Caco-2 (cell line): ENCODE results near the gene CNTD1. TPM values are rescaled to one million over a fixed set of nuclear protein-coding genes. Genes with fewer than 3 reads are reported as not detected.

Source experiments
- Bru-seq: library from RNA; stranded (reverse); fragments of 400-500 nt; gene quantifications from one replicate; lab custom pipeline; 2021; lab: Mats Ljungman, UMichigan
- BruChase-seq, 2 experiments: library from RNA; stranded (reverse); fragments of 400-500 nt; gene quantifications; one replicate each; lab custom pipeline; 2021; lab: Mats Ljungman, UMichigan
- BruUV-seq: library from RNA; stranded (reverse); fragments of 400-500 nt; replicated peaks from 2 replicates; lab custom pipeline; 2021; lab: Mats Ljungman, UMichigan
- CTCF ChIA-PET: fragments of 300-600 bp; sonication (Branson Sonifier 250); formaldehyde crosslinking; loops from one replicate; lab custom pipeline; 2022; ENCODE audit warnings: antibody characterized with exemption; lab: Charles Lee
- POLR2A ChIA-PET: fragments of 300-600 bp; sonication (Branson Sonifier 250); formaldehyde crosslinking; loops from one replicate; lab custom pipeline; 2022; ENCODE audit warnings: antibody characterized with exemption; lab: Charles Lee
- DNase-seq, 2 experiments: peaks; one replicate each; pipeline versions ENCODE4 v3.0.0 to v3.0.0-alpha.2; 2020 to 2022
- H3K27me3 ChIP-seq: replicated peaks from 2 replicates; pipeline ENCODE4 v1.6.0; 2011; ENCODE audit warnings: low read length; ENCODE audit not compliant: control insufficient read depth, insufficient read depth
- H3K36me3 ChIP-seq: 2 replicates; pipeline ENCODE4 v1.5.1; 2011; ENCODE audit warnings: low read length; ENCODE audit not compliant: control insufficient read depth, insufficient read depth
- H3K4me1 ChIP-seq: fragments of 250-450 bp; sonication (Bioruptor Pico); 2 replicates; pipeline ENCODE4 v1.5.1; 2020; ENCODE audit warnings: mild to moderate bottlenecking
- H3K4me3 ChIP-seq: 2 replicates; pipeline ENCODE4 v1.5.1; 2011; ENCODE audit warnings: low read depth, mild to moderate bottlenecking, control low read depth, low read length
- H3K9me3 ChIP-seq: fragments of 250-450 bp; sonication (Bioruptor Pico); 2 replicates; pipeline ENCODE4 v1.5.1; 2020; ENCODE audit warnings: mild to moderate bottlenecking, moderate library complexity
- H3K27ac Mint-ChIP-seq: one replicate; pipeline ENCODE4 v1.8.0; 2022; ENCODE audit warnings: mixed read lengths; ENCODE audit not compliant: unreplicated experiment
- H3K27me3 Mint-ChIP-seq: one replicate; pipeline ENCODE4 v1.8.0; 2022; ENCODE audit warnings: mixed read lengths; ENCODE audit not compliant: insufficient read depth, unreplicated experiment
- H3K36me3 Mint-ChIP-seq: one replicate; pipeline ENCODE4 v1.8.0; 2022; ENCODE audit warnings: mild to moderate bottlenecking, mixed read lengths; ENCODE audit not compliant: insufficient read depth, unreplicated experiment
- H3K4me1 Mint-ChIP-seq: one replicate; pipeline ENCODE4 v1.8.0; 2022; ENCODE audit warnings: low read depth, mixed read lengths; ENCODE audit not compliant: unreplicated experiment
- H3K4me3 Mint-ChIP-seq: one replicate; pipeline ENCODE4 v1.8.0; 2022; ENCODE audit warnings: mild to moderate bottlenecking, moderate library complexity, mixed read lengths; ENCODE audit not compliant: unreplicated experiment
- H3K9me3 Mint-ChIP-seq: one replicate; pipeline ENCODE4 v1.8.0; 2022; ENCODE audit warnings: mixed read lengths; ENCODE audit not compliant: unreplicated experiment
- CTCF ChIP-seq, 2 experiments: fragments of 200-600 bp in 1 of 2; IDR thresholded peaks; 1 replicate in 1 of 2; 2 replicates in 1 of 2; pipeline versions ENCODE4 v1.5.1 to v1.8.0; 2011 to 2022; ENCODE audit warnings: antibody characterized with exemption in 1 of 2, control low read depth in 1 of 2, inconsistent platforms in 1 of 2, low read depth in 1 of 2, low read length in 1 of 2, mild to moderate bottlenecking in 1 of 2, moderate library complexity in 1 of 2; ENCODE audit not compliant: insufficient read depth in 1 of 2, severe bottlenecking in 1 of 2, unreplicated experiment in 1 of 2
- intact Hi-C: fragments of 100-400 bp; cut with micrococcal nuclease; formaldehyde crosslinking; loops from one replicate; pipeline ENCODE4 v1.10.0; 2022; ENCODE audit not compliant: unreplicated experiment
- long read RNA-seq: library from polyadenylated mRNA; stranded (forward); transcript quantifications from one replicate; pipeline ENCODE4 v2.0.0, GENCODE V29; 2022
- total RNA-seq: library from RNA; stranded (reverse); gene quantifications from 2 replicates; pipeline ENCODE4 v1.2.3, GENCODE V29; 2022

Gene CNTD1, protein sequence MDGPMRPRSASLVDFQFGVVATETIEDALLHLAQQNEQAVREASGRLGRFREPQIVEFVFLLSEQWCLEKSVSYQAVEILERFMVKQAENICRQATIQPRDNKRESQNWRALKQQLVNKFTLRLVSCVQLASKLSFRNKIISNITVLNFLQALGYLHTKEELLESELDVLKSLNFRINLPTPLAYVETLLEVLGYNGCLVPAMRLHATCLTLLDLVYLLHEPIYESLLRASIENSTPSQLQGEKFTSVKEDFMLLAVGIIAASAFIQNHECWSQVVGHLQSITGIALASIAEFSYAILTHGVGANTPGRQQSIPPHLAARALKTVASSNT
- total RNA-seq (1.7 and 2.2 TPM in 2 replicates), Bru-seq, nascent RNA (percentile 32 among the genes with signal in this experiment), BruChase-seq, experiment 1, labeled RNA remaining after a 2-hour chase (percentile 22 among the genes with signal in this experiment), BruChase-seq, experiment 2, labeled RNA remaining after a 6-hour chase (percentile 27 among the genes with signal in this experiment)
- long read RNA-seq, partial matches to known transcripts, result 0 of 7 reads
- long read RNA-seq, other reads (novel, unspliced or antisense), result 6 of 7 reads

DNA sequence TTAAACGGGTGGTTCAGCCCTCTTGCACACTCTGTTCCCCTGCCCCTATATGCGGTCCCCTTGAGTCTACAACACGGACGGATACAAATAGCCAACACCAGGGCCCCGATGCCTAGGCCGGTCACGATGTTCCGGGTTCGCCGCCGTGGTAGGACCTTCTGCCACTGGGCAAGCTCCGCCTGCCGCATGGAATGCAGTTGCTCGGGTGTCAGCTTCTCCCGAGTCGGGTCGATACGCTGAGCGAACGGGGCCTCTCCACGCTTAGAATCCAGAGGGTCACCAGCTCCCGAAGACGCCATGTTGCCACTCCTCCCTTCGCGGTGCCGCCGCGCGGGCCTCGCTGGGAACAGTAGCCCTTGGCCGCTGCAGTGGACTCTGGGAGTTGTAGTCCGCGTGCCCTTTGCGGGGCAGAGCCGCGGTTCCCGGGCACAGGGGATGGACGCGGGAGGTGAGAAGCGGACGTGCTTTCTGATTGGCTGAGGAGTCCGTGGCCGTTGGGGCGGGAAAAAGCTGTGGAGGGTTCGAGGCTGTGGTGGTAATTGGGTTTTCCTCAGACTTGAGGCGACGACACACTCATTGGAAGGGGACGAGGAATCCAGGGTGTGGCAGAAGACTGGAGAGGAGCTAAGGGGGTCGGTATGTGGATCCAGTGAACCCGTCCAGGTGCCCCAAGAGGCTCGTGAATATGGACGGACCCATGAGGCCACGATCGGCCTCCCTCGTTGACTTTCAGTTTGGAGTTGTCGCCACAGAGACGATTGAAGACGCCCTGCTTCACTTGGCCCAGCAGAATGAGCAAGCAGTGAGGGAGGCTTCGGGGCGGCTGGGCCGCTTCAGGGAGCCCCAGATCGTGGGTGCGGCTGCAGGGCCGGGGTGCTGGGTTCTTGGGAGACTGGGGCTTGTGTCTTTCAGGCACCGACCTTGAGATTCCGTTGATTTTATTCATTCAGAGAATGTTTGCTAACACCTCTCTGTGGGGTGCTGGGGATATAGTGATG lies at the start of gene CNTD1, which contains the start of gene COA3:
Gene CNTD1, plus strand, starts transcription at position 479 of the 998 bp plus-strand sequence. Its CDS starts 207 bp downstream, at position 686.
Gene COA3, minus strand, starts transcription at position 322 of the 998 bp plus-strand sequence. Its CDS starts 23 bp downstream, at position 299.
- CTCF ChIA-PET, result interaction anchor here (0.7 to 1.9 kb wide), 5 partner anchors 22 to 221 kb away, joined by 3 to 11 read pairs (median 4); partner anchors contain the start of genes BECN1 and PSMC3IP

DNA sequence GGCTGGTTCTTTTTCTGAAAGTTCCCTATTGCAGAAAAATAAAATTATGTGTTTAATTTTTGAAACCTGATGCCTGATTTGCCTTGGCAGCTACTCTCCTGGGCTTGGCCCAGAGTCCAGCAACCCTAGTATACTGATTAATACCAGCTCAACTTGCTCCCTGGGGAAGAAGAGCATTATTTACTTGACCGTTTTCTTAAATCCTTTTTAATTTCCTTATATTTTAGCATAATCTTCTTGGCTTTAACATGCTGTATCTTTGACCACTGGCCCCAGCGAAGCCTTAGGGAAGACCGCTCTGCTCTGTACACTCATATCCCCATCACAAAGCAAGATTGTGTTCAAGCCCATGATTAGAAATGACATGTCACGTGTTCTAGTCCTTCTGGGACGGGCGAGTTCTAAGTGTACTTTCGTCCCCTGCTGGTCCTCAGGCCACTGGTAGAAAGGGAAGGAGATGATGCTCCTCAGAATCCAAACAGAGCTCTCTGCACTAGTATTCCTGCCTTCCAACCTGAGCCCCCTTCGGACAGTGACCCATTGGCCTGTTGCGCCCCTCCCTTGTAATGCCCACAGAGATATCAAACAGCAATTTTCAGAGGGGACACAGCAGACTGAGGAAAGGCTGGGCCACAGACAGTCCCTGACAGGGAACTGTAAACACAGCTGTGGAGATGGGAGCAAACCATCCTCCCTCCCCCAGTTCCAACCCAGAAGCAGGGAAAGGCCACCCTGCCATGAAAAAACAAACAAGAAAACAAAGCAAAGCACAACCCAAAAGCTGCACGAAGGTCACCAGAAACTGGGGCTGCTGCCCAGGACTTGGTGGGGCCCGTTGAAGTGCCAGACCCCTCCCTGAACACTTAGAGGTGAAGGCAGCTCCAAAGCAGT lies 49.5 kb upstream of the CNTD1 start:
- no peak for TF ChIP-seq CTCF (IDR thresholded peaks at IDR 0.05; ENCODE audit: insufficient read depth in 1 of 2, low read depth in 1 of 2, low read length in 1 of 2, severe bottlenecking in 1 of 2, unreplicated experiment in 1 of 2)
- Mint-ChIP-seq H3K4me1 (peaks cover 16% of the 10 kb centered on the region), H3K36me3 (peaks cover 13% of the 10 kb centered on the region), H3K4me3 (no peak overlapping the region), H3K27me3 (peaks cover 6% of the 10 kb centered on the region), H3K27ac (no peak overlapping the region), H3K9me3 (no peaks in the 10 kb centered on the region)
- 0 out of 2 replicates have a peak, but pooled peaks cover under 1% of the 10 kb centered on the region for H3K4me1 ChIP-seq
- no peaks in the 10 kb centered on the region for H3K36me3 ChIP-seq
- intact Hi-C loops, result no loop called here
- H3K9me3 ChIP-seq, result no peaks in the 10 kb centered on the region
- H3K27me3 ChIP-seq, result no peaks in the 10 kb centered on the region
- no peak overlapping the region for H3K4me3 ChIP-seq
- ChIA-PET CTCF (interaction anchor here (0.6 to 2.7 kb wide), 3 partner anchors 14 to 267 kb away, joined by 3 to 10 read pairs (median 3); no protein-coding TSS in a partner anchor), POLR2A (no interaction called here)
- DNase-seq, result no peak
- no TSS peak for BruUV-seq

More for the DNA sequence above, at the start of gene CNTD1, which contains the start of gene COA3:
- no peaks in the 10 kb centered on the region for H3K27me3 ChIP-seq
- Mint-ChIP-seq H3K4me3 (peak within 1 kb of the TSS; percentile 77), H3K36me3 (peaks cover 6% of the 10 kb centered on the region), H3K27ac (peak within 1 kb of the TSS; percentile 71), H3K9me3 (no peaks in the 10 kb centered on the region), H3K4me1 (peaks cover 8% of the 10 kb centered on the region), H3K27me3 (no peaks in the 10 kb centered on the region)
- BruUV-seq, result no TSS peak
- H3K36me3 ChIP-seq, result 0 out of 2 replicates have a peak, but pooled peaks cover 1% of the 10 kb centered on the region
- intact Hi-C loops, result no loop called here
- DNase-seq, result peak; percentile 93
- TF ChIP-seq CTCF (IDR thresholded peaks at IDR 0.05; ENCODE audit: insufficient read depth in 1 of 2, low read depth in 1 of 2, low read length in 1 of 2, severe bottlenecking in 1 of 2, unreplicated experiment in 1 of 2), result peak in 1 of 2 experiments; percentile 1
- POLR2A ChIA-PET, result interaction anchor here (0.5 to 2.0 kb wide), 6 partner anchors 25 to 514 kb away, joined by 3 to 12 read pairs (median 7); partner anchors contain the start of genes BECN1, RPL27 and VPS25
- peaks cover 23% of the 10 kb centered on the region for H3K4me1 ChIP-seq
- H3K9me3 ChIP-seq, result no peaks in the 10 kb centered on the region
- peak within 1 kb of the TSS; percentile 72 for H3K4me3 ChIP-seq
